ENCODE data around the gene HOXC12. TPM values are rescaled to one million over a fixed set of nuclear protein-coding genes. Genes with fewer than 3 reads are reported as not detected.

The HOXC12 gene
- total and polyA plus RNA-seq, 2 donors (not counting 1 experiment from before 2014, with no cell fraction given): not detected

DNA sequence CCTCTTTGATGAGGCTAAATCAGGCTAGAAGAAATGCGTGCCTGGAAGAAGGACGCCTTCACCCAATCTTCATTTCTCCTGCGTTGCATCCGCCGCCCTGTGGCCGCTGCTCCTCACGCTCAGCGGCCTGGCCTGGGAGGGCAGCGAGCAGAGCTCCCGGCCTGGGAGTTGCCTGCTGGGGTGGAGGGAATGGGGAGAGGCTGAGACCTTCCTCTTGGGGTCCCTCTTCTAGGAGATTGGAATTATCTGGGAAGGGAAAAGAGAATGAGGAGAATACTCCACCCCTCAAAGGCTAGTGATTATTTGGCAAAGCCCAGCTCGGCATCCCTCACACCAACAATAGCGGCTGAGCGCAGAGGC is 2.4 kb upstream of the HOXC12 start:
- H3K9ac ChIP-seq (ENCODE audit: low read length): no peak overlapping the region
- 14% methylated on average over 3 of the region's 13 CpGs for WGBS (ENCODE audit: insufficient coverage)
- H3K9me3 ChIP-seq (ENCODE audit: control extremely low read depth in 1 of 3, control insufficient read depth in 2 of 3, insufficient read depth in 1 of 3, low read length in 2 of 3): peaks cover 0 to 80% (median 11%) of the 10 kb centered on the region in 3 donors
- H3K4me1 ChIP-seq (ENCODE audit: control insufficient read depth in 2 of 2, insufficient read depth in 2 of 2, low read length in 2 of 2): peaks cover 14 to 52% of the 10 kb centered on the region in 2 donors
- no peak overlapping the region for H3K4me3 ChIP-seq (ENCODE audit: control extremely low read depth in 1 of 5, extremely low read depth in 1 of 5, insufficient read depth in 1 of 5, low read depth in 2 of 5, low read length in 4 of 5)
- H3K27me3 ChIP-seq (replicated peaks in 1 of 4; ENCODE audit: control extremely low read depth in 1 of 4, control insufficient read depth in 3 of 4, insufficient read depth in 4 of 4, low read length in 3 of 4): peaks cover 0 to 98% (median 83%) of the 10 kb centered on the region in 4 experiments
- TF ChIP-seq, protein P1, sequence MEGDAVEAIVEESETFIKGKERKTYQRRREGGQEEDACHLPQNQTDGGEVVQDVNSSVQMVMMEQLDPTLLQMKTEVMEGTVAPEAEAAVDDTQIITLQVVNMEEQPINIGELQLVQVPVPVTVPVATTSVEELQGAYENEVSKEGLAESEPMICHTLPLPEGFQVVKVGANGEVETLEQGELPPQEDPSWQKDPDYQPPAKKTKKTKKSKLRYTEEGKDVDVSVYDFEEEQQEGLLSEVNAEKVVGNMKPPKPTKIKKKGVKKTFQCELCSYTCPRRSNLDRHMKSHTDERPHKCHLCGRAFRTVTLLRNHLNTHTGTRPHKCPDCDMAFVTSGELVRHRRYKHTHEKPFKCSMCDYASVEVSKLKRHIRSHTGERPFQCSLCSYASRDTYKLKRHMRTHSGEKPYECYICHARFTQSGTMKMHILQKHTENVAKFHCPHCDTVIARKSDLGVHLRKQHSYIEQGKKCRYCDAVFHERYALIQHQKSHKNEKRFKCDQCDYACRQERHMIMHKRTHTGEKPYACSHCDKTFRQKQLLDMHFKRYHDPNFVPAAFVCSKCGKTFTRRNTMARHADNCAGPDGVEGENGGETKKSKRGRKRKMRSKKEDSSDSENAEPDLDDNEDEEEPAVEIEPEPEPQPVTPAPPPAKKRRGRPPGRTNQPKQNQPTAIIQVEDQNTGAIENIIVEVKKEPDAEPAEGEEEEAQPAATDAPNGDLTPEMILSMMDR (IDR thresholded peaks at IDR 0.05): no peak
- TF ChIP-seq EZH2 (IDR thresholded peaks at IDR 0.05; ENCODE audit: borderline replicate concordance, insufficient read depth, low read depth, low read length, poor library complexity, severe bottlenecking): no peak
- no peaks in the 10 kb centered on the region for H3K36me3 ChIP-seq (replicated peaks in 1 of 2; ENCODE audit: control extremely low read depth in 1 of 2, control insufficient read depth in 1 of 2, extremely low read depth in 1 of 2, insufficient read depth in 2 of 2, low read length in 1 of 2)
- Mint-ChIP-seq H3K27me3 (peaks cover 69% of the 10 kb centered on the region), H3K4me1 (peaks cover 17% of the 10 kb centered on the region), H3K4me3 (no peak overlapping the region), H3K9me3 (ENCODE audit: insufficient read depth) (no peaks in the 10 kb centered on the region), H3K27ac (peak overlapping the region; percentile 10)
- CTCF ChIA-PET: interaction anchor here (1.8 kb wide), 1 partner anchor 256 kb away, joined by 7 read pairs; no protein-coding TSS in a partner anchor
- intact Hi-C loops (cut with micrococcal nuclease): loop anchor here (2.0 to 5.0 kb wide), 3 partner anchors 22 to 60 kb away; partner anchors contain the start of gene HOTAIR
- no peak for ATAC-seq (ENCODE audit: low read depth)
- H3K4me2 ChIP-seq (replicated peaks; ENCODE audit: low read depth, low read length, poor library complexity, severe bottlenecking): no peak overlapping the region
- no peaks in the 10 kb centered on the region for H3K79me2 ChIP-seq (ENCODE audit: control insufficient read depth, insufficient read depth, low read length)
- H2AFZ ChIP-seq (ENCODE audit: insufficient read depth, low read depth, low read length, poor library complexity, severe bottlenecking): no peak overlapping the region
- no peaks in the 10 kb centered on the region for H4K20me1 ChIP-seq (ENCODE audit: control insufficient read depth, insufficient read depth, low read length, poor library complexity, severe bottlenecking)
- no peak overlapping the region for H3K27ac ChIP-seq (ENCODE audit: low read length in 2 of 2)
- POLR2A ChIA-PET: no interaction called here
- DNase-seq: no peak

DNA sequence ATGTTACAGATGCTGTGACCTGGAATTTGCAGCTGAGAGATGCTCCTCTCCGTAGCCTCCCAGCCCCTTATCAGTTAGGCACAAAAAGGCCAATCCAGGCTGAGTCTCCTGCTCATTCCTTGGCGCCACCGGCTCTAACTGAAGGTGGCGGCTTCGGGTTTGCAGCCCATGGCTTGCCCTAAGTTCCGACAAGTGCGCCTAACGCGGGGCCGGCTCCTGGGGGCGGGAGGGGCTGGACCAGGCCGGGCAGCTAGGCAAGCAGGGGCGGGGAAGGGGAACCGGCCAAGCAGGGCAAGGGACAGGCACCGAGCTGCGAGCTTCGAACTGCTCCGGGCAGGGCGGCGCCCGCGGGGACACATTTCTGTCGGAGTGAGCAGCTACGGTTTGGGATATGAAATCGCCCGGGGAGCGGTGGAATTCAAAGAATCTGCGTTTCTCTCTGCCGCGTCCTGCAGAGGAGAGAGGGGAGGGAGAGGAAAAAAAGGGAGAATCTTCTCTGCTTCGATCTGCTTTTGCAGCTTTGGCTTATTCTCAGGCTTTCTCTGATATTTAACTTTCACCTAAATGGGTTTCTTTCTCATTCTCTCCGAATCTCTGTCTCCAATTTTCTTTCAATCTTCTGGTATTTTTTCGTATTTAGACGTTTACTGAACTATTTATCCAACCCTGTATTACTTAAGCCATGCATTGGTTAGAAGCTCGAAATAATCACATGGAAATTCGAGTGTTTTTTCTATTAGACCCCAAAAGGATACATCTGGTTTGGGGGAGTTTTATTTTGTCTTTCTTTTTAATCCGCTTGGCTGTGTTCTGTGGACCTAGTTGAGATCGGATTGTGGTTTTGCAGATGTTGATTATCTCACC is 1.6 kb upstream of the HOXC12 start:
- Histone ChIP-seq H3K36me3 (replicated peaks in 1 of 2; ENCODE audit: control extremely low read depth in 1 of 2, control insufficient read depth in 1 of 2, extremely low read depth in 1 of 2, insufficient read depth in 2 of 2, low read length in 1 of 2) (no peaks in the 10 kb centered on the region), H3K9me3 (ENCODE audit: control extremely low read depth in 1 of 3, control insufficient read depth in 2 of 3, insufficient read depth in 1 of 3, low read length in 2 of 3) (peaks cover 0 to 88% (median 11%) of the 10 kb centered on the region in 3 donors), H2AFZ (ENCODE audit: insufficient read depth, low read depth, low read length, poor library complexity, severe bottlenecking) (no peak overlapping the region), H3K79me2 (ENCODE audit: control insufficient read depth, insufficient read depth, low read length) (no peaks in the 10 kb centered on the region), H3K4me2 (replicated peaks; ENCODE audit: low read depth, low read length, poor library complexity, severe bottlenecking) (no peak overlapping the region), H3K9ac (ENCODE audit: low read length) (no peak overlapping the region), H4K20me1 (ENCODE audit: control insufficient read depth, insufficient read depth, low read length, poor library complexity, severe bottlenecking) (no peaks in the 10 kb centered on the region), H3K4me1 (ENCODE audit: control insufficient read depth in 2 of 2, insufficient read depth in 2 of 2, low read length in 2 of 2) (peaks cover 14 to 55% of the 10 kb centered on the region in 2 donors), H3K4me3 (ENCODE audit: control extremely low read depth in 1 of 5, extremely low read depth in 1 of 5, insufficient read depth in 1 of 5, low read depth in 2 of 5, low read length in 4 of 5) (no peak overlapping the region), H3K27ac (ENCODE audit: low read length in 2 of 2) (no peak overlapping the region), H3K27me3 (replicated peaks in 1 of 4; ENCODE audit: control extremely low read depth in 1 of 4, control insufficient read depth in 3 of 4, insufficient read depth in 4 of 4, low read length in 3 of 4) (peaks cover 0 to 98% (median 82%) of the 10 kb centered on the region in 4 experiments)
- WGBS (ENCODE audit: insufficient coverage): 9% methylated on average over 31 of the region's 38 CpGs
- intact Hi-C loops (cut with micrococcal nuclease): loop anchor here (2.0 to 5.0 kb wide), 3 partner anchors 22 to 59 kb away; partner anchors contain the start of gene HOTAIR
- DNase-seq: peak; percentile 50
- Mint-ChIP-seq H3K27me3 (peaks cover 70% of the 10 kb centered on the region), H3K9me3 (ENCODE audit: insufficient read depth) (no peaks in the 10 kb centered on the region), H3K4me1 (peaks cover 17% of the 10 kb centered on the region), H3K4me3 (no peak overlapping the region), H3K27ac (no peak overlapping the region)
- POLR2A ChIA-PET: no interaction called here
- TF ChIP-seq, protein P1 (IDR thresholded peaks at IDR 0.05): no peak
- no peak for TF ChIP-seq EZH2 (IDR thresholded peaks at IDR 0.05; ENCODE audit: borderline replicate concordance, insufficient read depth, low read depth, low read length, poor library complexity, severe bottlenecking)
- ATAC-seq (ENCODE audit: low read depth): no peak
- CTCF ChIA-PET: interaction anchor here (1.3 to 1.8 kb wide), 2 partner anchors 65 to 255 kb away, joined by 4 to 7 read pairs; no protein-coding TSS in a partner anchor
